Smooth muscle cell (in vitro differentiated cells): ENCODE measurements around the gene ZNF366. TPM values are rescaled to one million over a fixed set of nuclear protein-coding genes. Genes with fewer than 3 reads are reported as not detected.

Experiments
- DNase-seq: peaks from one replicate; lab custom pipeline; 2025; ENCODE audit not compliant: unreplicated experiment; lab: John Stamatoyannopoulos, UW
- H2AFZ ChIP-seq: fragments of 200-600 bp; sonication (generic); 2 replicates; pipeline ENCODE4 v1.6.0; 2016; ENCODE audit warnings: antibody characterized with exemption, low read depth, mild to moderate bottlenecking
- H3F3A ChIP-seq: fragments of 200-600 bp; sonication (generic); 2 replicates; pipeline ENCODE4 v1.6.0; 2017; ENCODE audit warnings: antibody characterized with exemption, low read depth
- H3K27ac ChIP-seq: fragments of 200-600 bp; sonication (generic); 2 replicates; pipeline ENCODE4 v1.5.1; 2016; ENCODE audit warnings: low read depth, mild to moderate bottlenecking
- H3K27me3 ChIP-seq: fragments of 200-600 bp; sonication (generic); 2 replicates; pipeline ENCODE4 v1.6.1; 2016; ENCODE audit warnings: low read depth, mild to moderate bottlenecking
- H3K36me3 ChIP-seq: fragments of 200-600 bp; sonication (generic); 2 replicates; pipeline ENCODE4 v1.5.1; 2016; ENCODE audit warnings: low read depth
- H3K4me1 ChIP-seq: fragments of 200-600 bp; sonication (generic); 2 replicates; pipeline ENCODE4 v1.5.1; 2016; ENCODE audit warnings: low read depth
- H3K4me2 ChIP-seq: fragments of 200-600 bp; sonication (generic); 2 replicates; pipeline ENCODE4 v1.6.0; 2016; ENCODE audit warnings: mild to moderate bottlenecking
- H3K4me3 ChIP-seq: fragments of 200-600 bp; sonication (generic); 2 replicates; pipeline ENCODE4 v1.5.1; 2016; ENCODE audit warnings: mild to moderate bottlenecking
- H3K79me2 ChIP-seq: fragments of 200-600 bp; sonication (generic); 2 replicates; pipeline ENCODE4 v1.6.0; 2016; ENCODE audit warnings: low read depth, mild to moderate bottlenecking
- H3K9ac ChIP-seq: fragments of 200-600 bp; sonication (generic); 2 replicates; pipeline ENCODE4 v1.6.0; 2016; ENCODE audit warnings: low read depth
- H3K9me3 ChIP-seq: fragments of 200-600 bp; sonication (generic); replicated peaks from 2 replicates; pipeline ENCODE4 v1.5.1; 2016; ENCODE audit warnings: low read depth
- H4K20me1 ChIP-seq: fragments of 200-600 bp; sonication (generic); 2 replicates; pipeline ENCODE4 v1.6.0; 2016; ENCODE audit warnings: low read depth
- CTCF ChIP-seq: fragments of 200-600 bp; sonication (generic); IDR thresholded peaks from 2 replicates; pipeline ENCODE4 v1.5.1; 2017; ENCODE audit warnings: borderline replicate concordance, mild to moderate bottlenecking, antibody characterized with exemption; ENCODE audit not compliant: insufficient read depth, poor library complexity, severe bottlenecking
- WGBS: methylation state at CpG from one replicate; pipeline ENCODE4 v1.1.7; 2016; ENCODE audit warnings: low lambda C conversion rate; 5-methylcytosine and 5-hydroxymethylcytosine counted together
- polyA plus RNA-seq: library from polyadenylated mRNA; unstranded; fragments of >200 nt; fragmentation: Nextera tagmentation; extraction: Ambion mirVana; gene quantifications from 2 replicates; pipeline ENCODE4 v1.2.1, GENCODE V29; 2016
- total RNA-seq: library from RNA; depleted of rRNA; stranded (reverse); fragments of >200 nt; gene quantifications from 2 replicates; pipeline ENCODE4 v1.2.3, GENCODE V29; 2014

Gene ZNF366
- total and polyA plus RNA-seq, 2 experiments from 2014 or later, result not detected

GRCh38 chr5:72478276-72478675 is 28.9 kb downstream of the ZNF366 start:
- Histone ChIP-seq H3K4me3 (no peak overlapping the region), H3K4me1 (no peaks in the 10 kb centered on the region), H3K9me3 (no peaks in the 10 kb centered on the region), H3F3A (no peaks in the 10 kb centered on the region), H3K27ac (no peak overlapping the region), H4K20me1 (no peaks in the 10 kb centered on the region), H3K27me3 (peaks cover 5% of the 10 kb centered on the region), H3K36me3 (no peaks in the 10 kb centered on the region), H2AFZ (no peak overlapping the region), H3K9ac (no peak overlapping the region), H3K4me2 (no peak overlapping the region), H3K79me2 (no peaks in the 10 kb centered on the region)
- no peak for TF ChIP-seq CTCF
- no peak for DNase-seq

GRCh38 chr5:72477644-72478043 is 29.6 kb downstream of the ZNF366 start:
- no peak for TF ChIP-seq CTCF
- no peaks in the 10 kb centered on the region for H3K4me1 ChIP-seq
- no peak overlapping the region for H3K9ac ChIP-seq
- H3K79me2 ChIP-seq, result no peaks in the 10 kb centered on the region
- DNase-seq, result no peak
- no peaks in the 10 kb centered on the region for H3K9me3 ChIP-seq
- no peak overlapping the region for H3K27ac ChIP-seq
- no peak overlapping the region for H3K4me2 ChIP-seq
- no peak overlapping the region for H2AFZ ChIP-seq
- 82% methylated on average over 4 of the region's 4 CpGs for WGBS
- H3K4me3 ChIP-seq, result no peak overlapping the region
- no peaks in the 10 kb centered on the region for H3K36me3 ChIP-seq
- no peaks in the 10 kb centered on the region for H4K20me1 ChIP-seq
- peaks cover 5% of the 10 kb centered on the region for H3K27me3 ChIP-seq
- H3F3A ChIP-seq, result no peaks in the 10 kb centered on the region

- no peaks in the 10 kb centered on the region for H3K36me3 ChIP-seq
- TF ChIP-seq CTCF, result no peak
- H2AFZ ChIP-seq, result no peak overlapping the region
- H3K9me3 ChIP-seq, result no peaks in the 10 kb centered on the region
- H3F3A ChIP-seq, result no peaks in the 10 kb centered on the region
- DNase-seq, result no peak
- no peak overlapping the region for H3K9ac ChIP-seq
- peaks cover 5% of the 10 kb centered on the region for H3K27me3 ChIP-seq
- no peaks in the 10 kb centered on the region for H3K79me2 ChIP-seq
- H3K4me3 ChIP-seq, result no peak overlapping the region
- no peak overlapping the region for H3K4me2 ChIP-seq
- no peaks in the 10 kb centered on the region for H4K20me1 ChIP-seq
- H3K4me1 ChIP-seq, result no peaks in the 10 kb centered on the region
- WGBS, result 90% methylated on average over 1 of the region's 1 CpG
- no peak overlapping the region for H3K27ac ChIP-seq
These were observed 30.0 kb downstream of the ZNF366 start for GRCh38 chr5:72477176-72477575.

GRCh38 chr5:72476721-72477120 is 30.5 kb downstream of the ZNF366 start:
- H2AFZ ChIP-seq, result no peak overlapping the region
- DNase-seq, result no peak
- no peaks in the 10 kb centered on the region for H3K36me3 ChIP-seq
- no peak overlapping the region for H3K9ac ChIP-seq
- H3K79me2 ChIP-seq, result no peaks in the 10 kb centered on the region
- H3K9me3 ChIP-seq, result no peaks in the 10 kb centered on the region
- peaks cover 2% of the 10 kb centered on the region for H3K27me3 ChIP-seq
- H3K4me1 ChIP-seq, result no peaks in the 10 kb centered on the region
- 90% methylated on average over 3 of the region's 3 CpGs for WGBS
- no peaks in the 10 kb centered on the region for H4K20me1 ChIP-seq
- H3K4me2 ChIP-seq, result no peak overlapping the region
- TF ChIP-seq CTCF, result no peak
- no peaks in the 10 kb centered on the region for H3F3A ChIP-seq
- H3K4me3 ChIP-seq, result no peak overlapping the region
- H3K27ac ChIP-seq, result no peak overlapping the region
